OCI-LY1 (cell line): Measurements from ENCODE around the gene SLC24A3.

ENCODE experiments used
- H2AFZ ChIP-seq: fragments of 200-600 bp; sonication (generic), shearing (Covaris generic); 2 replicates; pipeline ENCODE4 v1.6.0; 2014; ENCODE audit warnings: antibody characterized with exemption, mild to moderate bottlenecking, low read length
- H3F3A ChIP-seq: fragments of 200-600 bp; sonication (generic), shearing (Covaris generic); 2 replicates; pipeline ENCODE4 v1.6.0; 2014; ENCODE audit warnings: mild to moderate bottlenecking, antibody characterized with exemption, low read length, moderate library complexity; ENCODE audit not compliant: insufficient read depth
- H3K27ac ChIP-seq: fragments of 200-600 bp; sonication (generic); 2 replicates; pipeline ENCODE4 v1.5.1; 2014; ENCODE audit warnings: low read length, mixed run types, mild to moderate bottlenecking, low read depth; ENCODE audit not compliant: poor library complexity, severe bottlenecking
- H3K27me3 ChIP-seq: fragments of 200-600 bp; sonication (generic); 2 replicates; pipeline ENCODE4 v1.6.0; 2014; ENCODE audit warnings: antibody characterized with exemption, mild to moderate bottlenecking, low read length, moderate library complexity; ENCODE audit not compliant: insufficient read depth
- H3K36me3 ChIP-seq: fragments of 200-600 bp; sonication (generic); 2 replicates; pipeline ENCODE4 v1.6.1; 2014; ENCODE audit warnings: mild to moderate bottlenecking, antibody characterized with exemption, low read length, moderate library complexity, mixed read lengths; ENCODE audit not compliant: insufficient read depth
- H3K4me1 ChIP-seq: fragments of 200-600 bp; sonication (generic); 2 replicates; pipeline ENCODE4 v1.5.1; 2014; ENCODE audit warnings: mild to moderate bottlenecking, low read length, moderate library complexity; ENCODE audit not compliant: insufficient read depth, severe bottlenecking
- H3K4me2 ChIP-seq: fragments of 200-600 bp; sonication (generic), shearing (Covaris generic); 2 replicates; pipeline ENCODE4 v1.6.1; 2014; ENCODE audit warnings: low read length
- H3K4me3 ChIP-seq: fragments of 200-600 bp; sonication (generic); 2 replicates; pipeline ENCODE4 v1.5.1; 2014; ENCODE audit warnings: low read length, low read depth, mild to moderate bottlenecking, mixed read lengths; ENCODE audit not compliant: poor library complexity, severe bottlenecking
- H3K79me2 ChIP-seq: fragments of 200-600 bp; shearing (Covaris generic); 2 replicates; pipeline ENCODE4 v1.6.1; 2016; ENCODE audit warnings: mixed run types, low read length, mixed read lengths; ENCODE audit not compliant: insufficient read depth
- H3K9ac ChIP-seq: fragments of 200-600 bp; sonication (generic), shearing (Covaris generic); 2 replicates; pipeline ENCODE4 v1.6.1; 2014; ENCODE audit warnings: mild to moderate bottlenecking, low read length, mixed read lengths
- H3K9me2 ChIP-seq: fragments of 200-600 bp; sonication (generic), shearing (Covaris generic); 2 replicates; pipeline ENCODE4 v1.6.1; 2014; ENCODE audit warnings: low read depth, mild to moderate bottlenecking, low read length, mixed read lengths
- H3K9me3 ChIP-seq: fragments of 200-600 bp; shearing (Covaris generic); 2 replicates; pipeline ENCODE4 v1.6.1; 2014; ENCODE audit warnings: low read length, mixed read lengths
- H4K20me1 ChIP-seq: fragments of 200-600 bp; sonication (generic), shearing (Covaris generic); 2 replicates; pipeline ENCODE4 v1.6.0; 2016; ENCODE audit warnings: mild to moderate bottlenecking, low read length; ENCODE audit not compliant: insufficient read depth
- EZH2 ChIP-seq: fragments of 200-600 bp; sonication (generic), shearing (Covaris generic); IDR thresholded peaks from 2 replicates; pipeline ENCODE4 v1.8.0; 2017; ENCODE audit warnings: borderline replicate concordance, mixed run types, mild to moderate bottlenecking, antibody characterized with exemption, low read length, moderate library complexity, mixed read lengths
- TF ChIP-seq, protein P1 (sequence below): fragments of 200-600 bp; sonication (generic), shearing (Covaris generic); IDR thresholded peaks from 2 replicates; pipeline ENCODE4 v1.5.1; 2017; ENCODE audit warnings: mild to moderate bottlenecking, antibody characterized with exemption, low read length, moderate library complexity, mixed read lengths

SLC24A3 gene

DNA sequence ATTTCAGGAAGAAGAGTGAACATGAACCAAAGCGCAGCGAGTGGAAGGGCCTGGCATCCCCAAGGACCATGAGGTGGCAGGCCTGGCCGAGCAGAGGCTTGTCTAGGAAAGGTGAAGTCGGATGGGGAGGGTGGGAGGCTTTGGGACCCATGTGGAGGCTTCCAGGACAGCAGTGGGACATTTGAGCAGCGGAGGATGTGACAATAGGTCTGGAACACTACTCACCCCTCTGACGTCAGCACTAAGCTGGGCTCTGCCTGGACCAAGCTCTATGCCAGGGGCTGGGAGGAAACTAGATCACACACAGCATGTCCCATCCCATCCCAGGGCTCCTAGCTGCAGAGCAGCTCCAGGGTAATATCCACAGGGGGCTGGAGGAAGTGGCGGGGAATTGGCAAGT is 370.3 kb downstream of the SLC24A3 start:
- H3K9me3 ChIP-seq = no peaks in the 10 kb centered on the region
- no peaks in the 10 kb centered on the region for H4K20me1 ChIP-seq
- H3K4me3 ChIP-seq = no peak overlapping the region
- no peaks in the 10 kb centered on the region for H3K9me2 ChIP-seq
- TF ChIP-seq EZH2 = no peak
- TF ChIP-seq, protein P1, sequence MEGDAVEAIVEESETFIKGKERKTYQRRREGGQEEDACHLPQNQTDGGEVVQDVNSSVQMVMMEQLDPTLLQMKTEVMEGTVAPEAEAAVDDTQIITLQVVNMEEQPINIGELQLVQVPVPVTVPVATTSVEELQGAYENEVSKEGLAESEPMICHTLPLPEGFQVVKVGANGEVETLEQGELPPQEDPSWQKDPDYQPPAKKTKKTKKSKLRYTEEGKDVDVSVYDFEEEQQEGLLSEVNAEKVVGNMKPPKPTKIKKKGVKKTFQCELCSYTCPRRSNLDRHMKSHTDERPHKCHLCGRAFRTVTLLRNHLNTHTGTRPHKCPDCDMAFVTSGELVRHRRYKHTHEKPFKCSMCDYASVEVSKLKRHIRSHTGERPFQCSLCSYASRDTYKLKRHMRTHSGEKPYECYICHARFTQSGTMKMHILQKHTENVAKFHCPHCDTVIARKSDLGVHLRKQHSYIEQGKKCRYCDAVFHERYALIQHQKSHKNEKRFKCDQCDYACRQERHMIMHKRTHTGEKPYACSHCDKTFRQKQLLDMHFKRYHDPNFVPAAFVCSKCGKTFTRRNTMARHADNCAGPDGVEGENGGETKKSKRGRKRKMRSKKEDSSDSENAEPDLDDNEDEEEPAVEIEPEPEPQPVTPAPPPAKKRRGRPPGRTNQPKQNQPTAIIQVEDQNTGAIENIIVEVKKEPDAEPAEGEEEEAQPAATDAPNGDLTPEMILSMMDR = no peak
- no peaks in the 10 kb centered on the region for H3K79me2 ChIP-seq
- H3K27ac ChIP-seq = no peak overlapping the region
- H3K27me3 ChIP-seq = no peaks in the 10 kb centered on the region
- no peaks in the 10 kb centered on the region for H3F3A ChIP-seq
- H2AFZ ChIP-seq = no peak overlapping the region
- H3K4me2 ChIP-seq = no peak overlapping the region
- H3K36me3 ChIP-seq = no peaks in the 10 kb centered on the region
- H3K4me1 ChIP-seq = no peaks in the 10 kb centered on the region
- no peak overlapping the region for H3K9ac ChIP-seq

DNA sequence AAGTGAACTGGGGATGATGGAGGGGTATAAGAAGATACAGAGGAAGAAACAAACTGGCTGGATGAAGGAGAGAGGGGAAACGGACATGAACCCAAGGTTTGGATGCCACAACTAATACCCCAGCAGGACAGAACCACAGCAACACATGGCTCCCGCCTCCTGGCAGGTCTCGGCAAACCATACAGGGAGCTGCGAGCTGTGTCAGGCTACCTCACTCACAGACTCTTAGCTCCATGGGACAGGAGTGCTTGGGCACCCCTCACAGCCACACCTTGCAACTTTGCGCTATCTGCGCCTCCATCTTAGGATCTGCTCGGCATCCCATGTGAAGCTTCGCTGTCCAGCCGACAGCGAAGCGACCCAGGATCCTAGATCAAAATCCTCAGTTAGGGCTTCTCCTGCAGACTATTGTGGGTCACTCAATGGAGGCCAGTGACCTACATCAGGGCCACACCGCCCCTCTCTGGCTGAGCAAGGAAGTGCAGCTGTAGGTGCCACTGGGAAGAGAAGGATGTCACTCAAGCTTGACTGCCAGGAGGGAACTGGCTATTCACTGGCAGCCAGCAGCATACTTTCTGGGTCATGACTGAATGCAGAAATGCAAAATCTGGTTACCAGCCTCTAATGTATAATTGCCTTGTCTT is 371.2 kb downstream of the SLC24A3 start:
- Histone ChIP-seq H3K27me3 (no peaks in the 10 kb centered on the region), H3K9me2 (no peaks in the 10 kb centered on the region), H3K9me3 (no peaks in the 10 kb centered on the region), H3K4me1 (no peaks in the 10 kb centered on the region), H3F3A (no peaks in the 10 kb centered on the region), H3K79me2 (no peaks in the 10 kb centered on the region), H2AFZ (no peak overlapping the region), H3K9ac (no peak overlapping the region), H3K27ac (no peak overlapping the region), H4K20me1 (no peaks in the 10 kb centered on the region), H3K36me3 (no peaks in the 10 kb centered on the region), H3K4me2 (no peak overlapping the region), H3K4me3 (no peak overlapping the region)
- TF ChIP-seq EZH2 = no peak
- TF ChIP-seq, protein P1 = peak; percentile 74

DNA sequence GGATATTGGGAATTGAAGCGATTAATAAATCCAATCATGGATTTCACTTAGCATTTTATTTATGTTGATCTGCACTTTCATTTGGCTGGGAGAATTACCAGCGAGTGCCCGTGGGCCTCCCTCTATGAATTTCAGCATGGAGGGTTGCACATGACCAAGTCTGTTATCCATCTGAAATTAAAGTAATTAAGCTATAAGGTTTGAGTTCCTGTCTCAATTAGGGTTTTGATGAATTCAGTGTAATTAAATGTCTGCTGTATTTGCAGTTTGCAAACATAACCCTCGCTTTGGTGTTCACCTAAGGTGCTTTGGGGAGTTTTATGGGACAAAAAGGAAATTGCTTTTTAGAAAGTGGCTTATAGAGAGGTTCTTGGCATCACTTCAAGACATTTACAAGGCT is 375.8 kb downstream of the SLC24A3 start:
- no peak overlapping the region for H3K4me3 ChIP-seq
- no peaks in the 10 kb centered on the region for H3K4me1 ChIP-seq
- H3K4me2 ChIP-seq = no peak overlapping the region
- H3F3A ChIP-seq = no peaks in the 10 kb centered on the region
- no peaks in the 10 kb centered on the region for H3K36me3 ChIP-seq
- no peaks in the 10 kb centered on the region for H3K9me2 ChIP-seq
- no peak overlapping the region for H2AFZ ChIP-seq
- no peak overlapping the region for H3K27ac ChIP-seq
- TF ChIP-seq, protein P1 = no peak
- TF ChIP-seq EZH2 = no peak
- no peaks in the 10 kb centered on the region for H4K20me1 ChIP-seq
- no peaks in the 10 kb centered on the region for H3K27me3 ChIP-seq
- no peaks in the 10 kb centered on the region for H3K9me3 ChIP-seq
- no peaks in the 10 kb centered on the region for H3K79me2 ChIP-seq
- no peak overlapping the region for H3K9ac ChIP-seq
